AG10803 (cell line): ENCODE measurements around the gene JAKMIP1.

ENCODE experiments used
- DNase-seq: peaks from one replicate; pipeline ENCODE4 v3.0.0; 2010; ENCODE audit warnings: low read depth
- H3K4me3 ChIP-seq: 2 replicates; pipeline ENCODE4 v1.5.1; 2011; ENCODE audit warnings: mild to moderate bottlenecking, low read length, control low read depth
- CTCF ChIP-seq: conservative IDR thresholded peaks from 2 replicates; pipeline ENCODE4 v1.5.1; 2011; ENCODE audit warnings: mild to moderate bottlenecking, low read length, control low read depth, inconsistent platforms

The JAKMIP1 gene

GRCh38 chr4:6132716-6133115 lies 67.6 kb downstream of the JAKMIP1 start:
- H3K4me3 ChIP-seq, result no peak overlapping the region
- TF ChIP-seq CTCF, result no peak
- no peak for DNase-seq

- no peak for TF ChIP-seq CTCF
- no peak overlapping the region for H3K4me3 ChIP-seq
- DNase-seq, result no peak
Measured at GRCh38 chr4:6128221-6128850, 72.0 kb downstream of the JAKMIP1 start.

GRCh38 chr4:6126971-6127745 lies 73.2 kb downstream of the JAKMIP1 start:
- no peak overlapping the region for H3K4me3 ChIP-seq
- no peak for TF ChIP-seq CTCF
- DNase-seq, result no peak

- DNase-seq, result no peak
- H3K4me3 ChIP-seq, result no peak overlapping the region
- TF ChIP-seq CTCF, result no peak
Measured at GRCh38 chr4:6125103-6125651, 75.2 kb downstream of the JAKMIP1 start.

GRCh38 chr4:6124386-6125102 lies 75.8 kb downstream of the JAKMIP1 start:
- DNase-seq, result no peak
- H3K4me3 ChIP-seq, result no peak overlapping the region
- TF ChIP-seq CTCF, result no peak

GRCh38 chr4:6123976-6124375 lies 76.4 kb downstream of the JAKMIP1 start:
- DNase-seq, result no peak
- no peak overlapping the region for H3K4me3 ChIP-seq
- no peak for TF ChIP-seq CTCF
